ENCODE results near the gene ADAMTS17.

Gene ADAMTS17

DNA sequence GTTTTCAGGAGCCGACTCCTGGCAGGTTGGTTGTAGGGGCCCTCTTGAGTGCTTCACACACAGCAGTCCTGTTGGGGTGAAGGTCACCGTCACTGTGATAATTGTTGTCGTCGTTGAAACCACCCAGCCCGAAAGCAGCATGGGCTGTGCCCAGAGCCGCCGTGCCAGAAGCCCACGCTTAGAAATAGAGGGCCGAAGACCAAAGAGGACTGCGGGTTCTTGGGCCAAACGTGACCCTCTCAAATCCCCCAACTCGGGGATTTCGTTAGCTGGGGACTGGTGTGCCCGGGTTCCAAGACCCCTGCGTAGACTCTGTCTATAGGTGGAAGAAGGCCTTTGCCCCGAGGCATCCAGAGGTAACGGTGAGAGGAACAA, 7.5 kb upstream of the ADAMTS17 start:
- no peak overlapping the region; the same call in 1 of the 2 replicates for H3K4me3 ChIP-seq (ENCODE audit: low read depth, low read length)
- TF ChIP-seq, protein P1, sequence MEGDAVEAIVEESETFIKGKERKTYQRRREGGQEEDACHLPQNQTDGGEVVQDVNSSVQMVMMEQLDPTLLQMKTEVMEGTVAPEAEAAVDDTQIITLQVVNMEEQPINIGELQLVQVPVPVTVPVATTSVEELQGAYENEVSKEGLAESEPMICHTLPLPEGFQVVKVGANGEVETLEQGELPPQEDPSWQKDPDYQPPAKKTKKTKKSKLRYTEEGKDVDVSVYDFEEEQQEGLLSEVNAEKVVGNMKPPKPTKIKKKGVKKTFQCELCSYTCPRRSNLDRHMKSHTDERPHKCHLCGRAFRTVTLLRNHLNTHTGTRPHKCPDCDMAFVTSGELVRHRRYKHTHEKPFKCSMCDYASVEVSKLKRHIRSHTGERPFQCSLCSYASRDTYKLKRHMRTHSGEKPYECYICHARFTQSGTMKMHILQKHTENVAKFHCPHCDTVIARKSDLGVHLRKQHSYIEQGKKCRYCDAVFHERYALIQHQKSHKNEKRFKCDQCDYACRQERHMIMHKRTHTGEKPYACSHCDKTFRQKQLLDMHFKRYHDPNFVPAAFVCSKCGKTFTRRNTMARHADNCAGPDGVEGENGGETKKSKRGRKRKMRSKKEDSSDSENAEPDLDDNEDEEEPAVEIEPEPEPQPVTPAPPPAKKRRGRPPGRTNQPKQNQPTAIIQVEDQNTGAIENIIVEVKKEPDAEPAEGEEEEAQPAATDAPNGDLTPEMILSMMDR (IDR thresholded peaks at IDR 0.05; ENCODE audit: low read depth, low read length) = no peak

DNA sequence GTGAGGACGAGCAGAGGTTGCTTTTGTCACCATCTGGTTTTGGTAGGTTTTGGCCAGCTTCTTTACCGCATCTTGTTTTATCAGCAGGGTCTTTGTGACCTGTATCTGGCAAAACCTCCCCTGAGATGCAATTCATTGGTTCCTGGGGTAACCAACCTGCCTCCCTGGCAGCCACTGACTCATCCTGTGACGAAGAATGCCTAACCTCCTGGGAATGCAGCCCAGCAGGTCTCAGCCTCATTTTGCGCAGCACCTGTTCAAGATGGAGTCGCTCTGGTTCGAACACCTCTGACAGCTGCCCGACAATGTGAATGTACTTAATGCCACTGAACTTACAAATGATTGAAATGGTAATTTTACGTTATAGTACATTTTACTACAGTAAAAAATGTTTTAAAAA, 6.8 kb upstream of the ADAMTS17 start:
- TF ChIP-seq, protein P1 (IDR thresholded peaks at IDR 0.05; ENCODE audit: low read depth, low read length) = no peak
- no peak overlapping the region for H3K4me3 ChIP-seq (ENCODE audit: low read depth, low read length)

DNA sequence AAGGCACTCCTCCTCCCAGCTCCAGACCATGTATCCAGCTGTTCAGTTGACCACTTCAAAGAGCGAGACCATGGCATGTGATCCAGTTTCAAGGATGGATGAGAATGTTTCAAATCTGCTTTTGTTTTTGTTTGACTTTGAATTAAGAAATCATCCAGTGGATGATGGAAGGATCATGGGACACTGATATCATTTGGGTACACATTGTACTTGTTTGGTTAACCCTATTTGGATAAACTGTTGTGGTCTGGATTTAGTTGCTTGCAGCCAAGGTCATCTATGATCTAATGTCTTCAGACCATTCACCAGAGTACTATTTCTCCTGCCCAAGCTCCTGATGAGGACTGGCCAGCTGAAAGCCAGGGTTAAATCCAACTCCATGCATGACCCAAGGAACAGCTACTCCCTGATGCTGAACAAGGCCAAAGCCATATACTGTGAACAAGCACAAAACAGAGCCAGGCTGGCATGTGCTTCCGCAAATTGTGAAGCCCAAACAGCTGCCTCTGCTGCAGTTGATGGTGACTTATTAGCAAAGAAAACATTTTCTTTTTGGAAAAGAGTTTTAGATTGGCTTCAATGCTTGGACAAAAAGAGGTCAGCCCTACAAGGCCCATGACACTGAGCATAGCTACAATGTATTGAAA, 5.2 kb upstream of the ADAMTS17 start:
- TF ChIP-seq, protein P1 (IDR thresholded peaks at IDR 0.05; ENCODE audit: low read depth, low read length) = no peak
- H3K4me3 ChIP-seq (ENCODE audit: low read depth, low read length) = no peak overlapping the region

DNA sequence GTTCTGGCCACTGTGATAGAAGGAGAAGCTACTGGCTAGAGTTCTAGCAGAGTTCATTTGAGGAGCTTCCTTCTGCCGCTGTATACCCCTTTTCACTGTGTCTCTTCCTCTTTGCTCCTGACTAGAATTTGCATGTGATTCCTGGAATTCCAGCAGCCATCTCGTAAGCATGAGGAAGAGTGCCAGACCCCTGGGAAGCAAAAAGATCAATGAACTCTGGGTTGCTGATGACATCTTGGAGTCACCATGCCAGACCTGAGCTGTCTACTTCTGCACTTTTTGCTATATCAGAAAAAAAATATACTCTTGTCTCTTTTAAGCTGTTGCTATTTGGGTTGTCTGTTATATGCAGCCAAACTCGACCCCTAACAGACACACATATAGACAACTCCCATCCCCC, 3.7 kb upstream of the ADAMTS17 start:
- H3K4me3 ChIP-seq (ENCODE audit: low read depth, low read length) = no peak overlapping the region
- TF ChIP-seq, protein P1 (IDR thresholded peaks at IDR 0.05; ENCODE audit: low read depth, low read length) = no peak

DNA sequence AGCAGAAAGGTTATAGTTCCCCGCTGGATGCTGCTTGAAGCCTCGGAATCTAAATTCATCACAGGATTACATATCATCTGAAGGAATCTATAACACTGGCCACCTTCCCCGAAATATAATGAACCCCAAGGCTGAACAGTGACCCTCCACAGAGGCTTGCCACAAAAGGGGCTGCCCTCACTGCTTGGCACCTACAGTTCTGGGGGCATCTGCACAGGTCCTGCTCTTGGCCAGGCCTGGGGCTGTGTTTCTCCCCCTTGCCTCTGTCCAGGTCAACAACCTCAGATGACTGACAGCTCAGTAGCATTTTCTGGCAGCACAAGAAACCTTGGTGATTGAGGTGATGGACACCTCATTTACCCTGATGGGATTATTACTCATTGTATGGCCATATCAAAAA, 1.5 kb upstream of the ADAMTS17 start:
- TF ChIP-seq, protein P1 (IDR thresholded peaks at IDR 0.05; ENCODE audit: low read depth, low read length) = no peak

DNA sequence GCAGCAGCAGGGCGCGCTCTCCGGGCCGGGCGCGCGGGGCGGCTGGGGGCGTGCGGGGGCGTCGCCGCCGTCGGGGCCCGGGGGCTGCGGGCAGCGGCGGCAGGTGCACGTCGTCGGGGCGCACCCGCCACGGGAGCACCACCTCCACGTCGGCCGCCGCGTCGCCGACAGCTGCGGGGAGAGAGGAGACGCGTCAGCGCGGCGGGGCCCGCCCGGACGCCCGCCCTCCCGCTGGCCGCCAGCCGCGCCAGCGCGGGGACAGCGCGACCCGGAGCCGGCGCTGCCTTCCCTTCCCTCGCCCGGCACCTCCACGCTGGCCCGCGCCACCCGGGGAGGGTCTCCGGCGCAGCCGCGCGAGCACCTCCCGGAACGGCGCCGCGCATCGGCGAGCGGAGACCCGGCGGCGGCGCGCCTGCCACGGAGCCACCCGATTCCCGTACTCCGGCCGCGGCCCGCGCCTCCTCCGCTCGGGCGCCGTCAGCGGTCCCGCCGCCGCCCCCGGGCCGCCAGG, 481 bp downstream of the ADAMTS17 start:
- TF ChIP-seq, protein P1 (IDR thresholded peaks at IDR 0.05; ENCODE audit: low read depth, low read length) = no peak
- H3K4me3 ChIP-seq (ENCODE audit: low read depth, low read length) = no peak overlapping the region

More for the DNA sequence above, 1.5 kb upstream of the ADAMTS17 start:
- no peak overlapping the region for H3K4me3 ChIP-seq (ENCODE audit: low read depth, low read length)

DNA sequence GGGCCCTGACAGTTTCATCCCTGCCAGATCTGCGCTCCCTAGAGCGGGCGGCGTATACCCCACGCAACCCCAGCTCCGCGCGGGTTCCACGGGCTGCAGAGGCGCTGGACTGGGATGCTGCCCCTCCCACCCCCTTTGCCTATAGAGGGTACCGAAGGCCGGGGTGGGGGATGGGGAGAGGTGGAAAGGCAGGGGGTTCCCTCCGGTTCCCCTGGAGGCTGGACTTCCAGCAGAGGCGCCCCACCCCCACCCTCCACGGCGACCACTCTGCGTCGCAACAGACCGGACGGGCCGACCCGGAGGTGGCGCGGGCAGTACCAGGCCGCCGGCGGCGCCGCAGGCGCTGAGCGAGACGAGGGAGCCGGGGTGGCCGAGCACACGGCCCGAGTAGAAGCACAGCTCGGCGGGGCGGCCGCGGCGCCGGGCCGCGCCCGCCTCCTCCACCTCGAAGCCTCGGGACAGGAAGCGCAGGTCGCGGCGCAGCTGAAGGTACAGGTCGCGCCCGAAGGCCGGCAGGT, 995 bp downstream of the ADAMTS17 start:
- H3K4me3 ChIP-seq (ENCODE audit: low read depth, low read length) = no peak overlapping the region

More for the DNA sequence above, 995 bp downstream of the ADAMTS17 start:
- TF ChIP-seq, protein P1 (IDR thresholded peaks at IDR 0.05; ENCODE audit: low read depth, low read length) = no peak
